Measurements from ENCODE around the gene RPS6KL1.

RPS6KL1 gene

GRCh38 chr14:74881431-74882102 lies 41.5 kb downstream of the RPS6KL1 start, which contains the start of gene DLST:
TSS of gene DLST (plus strand) at chr14:74881916. CDS start at chr14:74881954, 38 bp downstream.
- DNase-seq: peak; percentile 89

- no peak for DNase-seq
Measured at GRCh38 chr14:74879427-74880182, 43.5 kb downstream of the RPS6KL1 start.

DNA sequence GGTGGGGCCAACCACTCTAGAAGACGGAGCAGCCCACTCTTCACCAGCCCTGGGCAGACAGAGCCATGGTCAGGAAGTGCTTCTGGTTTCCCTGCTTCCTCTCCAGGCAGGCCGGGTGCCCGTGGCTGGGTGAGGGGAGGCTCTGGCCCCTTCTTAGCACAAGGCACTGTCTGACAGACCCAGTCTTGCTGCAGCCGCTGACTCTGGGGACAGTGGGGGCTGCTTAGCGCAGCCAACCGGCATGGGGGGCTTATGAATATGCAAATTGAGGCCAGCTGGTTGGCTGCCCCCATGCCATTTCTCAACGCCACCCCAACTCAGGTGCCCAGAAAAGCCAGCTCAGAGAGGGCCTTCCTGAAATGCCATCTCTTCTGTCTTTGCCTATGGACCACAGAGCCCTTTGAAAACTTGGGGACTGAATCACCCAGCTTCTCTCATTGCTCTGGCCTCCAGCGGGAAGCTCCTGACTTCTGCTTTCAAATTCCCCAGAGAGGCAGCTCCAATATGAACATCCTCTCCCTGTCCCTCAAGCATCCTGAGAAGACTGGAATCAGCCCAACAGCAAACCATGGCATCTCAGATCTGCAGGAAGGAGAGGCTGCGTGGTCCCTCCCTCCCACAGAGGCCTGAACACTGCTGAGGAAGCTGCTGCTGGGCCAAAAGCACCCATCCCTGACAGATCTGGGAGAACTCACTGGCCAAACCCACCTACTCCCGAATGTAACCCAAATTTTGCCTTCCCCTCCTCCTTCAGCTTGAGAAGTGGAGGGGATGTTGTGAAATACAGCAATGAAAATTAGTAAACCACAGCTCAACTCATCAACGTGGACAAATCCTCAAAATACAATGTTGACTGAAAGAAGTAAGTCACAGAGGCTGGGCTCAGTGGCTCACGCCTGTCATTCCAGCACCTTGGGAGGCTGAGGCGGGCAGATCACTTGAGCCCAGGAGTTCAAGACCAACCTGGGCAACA lies 46.8 kb downstream of the RPS6KL1 start, which contains the start of gene PROX2:
Gene PROX2 (minus strand): TSS at position 205 of the 973 bp plus-strand sequence. CDS start 12,311 bp downstream, outside the sequence.
- peak; percentile 29 for DNase-seq

- no peak for DNase-seq
Measured at GRCh38 chr14:74875204-74875603, 47.9 kb downstream of the RPS6KL1 start.

DNA sequence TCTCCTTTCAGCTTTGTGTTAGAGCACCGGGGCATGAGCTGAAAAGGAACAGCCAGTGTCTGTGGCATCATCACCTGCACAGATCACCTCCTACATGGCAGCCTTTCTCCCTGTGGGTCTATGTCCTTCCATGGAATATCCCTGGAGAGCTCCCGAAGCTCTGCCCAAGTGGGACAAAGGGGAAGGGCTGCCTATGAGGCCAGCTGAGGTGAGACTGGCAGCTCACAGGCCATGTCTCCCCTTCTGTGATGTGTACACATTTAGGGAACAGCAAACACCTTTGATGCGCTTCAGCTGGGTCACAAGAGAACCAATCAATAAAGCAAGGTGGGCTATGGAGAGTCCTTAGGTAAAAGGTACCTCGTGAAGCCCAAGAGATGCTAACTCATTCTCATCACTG lies 51.2 kb downstream of the RPS6KL1 start:
- DNase-seq: no peak

DNA sequence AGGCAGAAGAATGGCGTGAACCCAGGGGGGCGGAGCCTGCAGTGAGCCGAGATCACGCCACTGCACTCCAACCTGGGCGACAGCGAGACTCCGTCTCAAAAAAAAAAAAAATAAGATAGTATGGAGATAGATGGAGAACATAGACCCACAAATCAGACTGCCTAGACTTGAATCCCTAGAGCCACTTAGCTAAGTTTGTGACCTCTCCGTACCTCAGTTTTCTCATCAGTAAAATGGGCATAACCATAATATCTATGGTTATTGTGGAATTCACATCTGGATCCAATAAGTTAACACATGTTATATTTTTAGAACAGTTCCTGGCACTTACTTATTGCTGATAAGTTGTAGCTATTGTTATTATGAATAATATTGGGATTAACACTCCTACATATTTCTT lies 54.3 kb downstream of the RPS6KL1 start:
- DNase-seq: no peak

- peak; percentile 49 for DNase-seq
Measured at GRCh38 chr14:74867673-74868072, 55.4 kb downstream of the RPS6KL1 start.

GRCh38 chr14:74866708-74867389 lies 56.2 kb downstream of the RPS6KL1 start:
- DNase-seq: no peak

- no peak for DNase-seq
Measured at GRCh38 chr14:74865156-74865555, 57.9 kb downstream of the RPS6KL1 start.

DNA sequence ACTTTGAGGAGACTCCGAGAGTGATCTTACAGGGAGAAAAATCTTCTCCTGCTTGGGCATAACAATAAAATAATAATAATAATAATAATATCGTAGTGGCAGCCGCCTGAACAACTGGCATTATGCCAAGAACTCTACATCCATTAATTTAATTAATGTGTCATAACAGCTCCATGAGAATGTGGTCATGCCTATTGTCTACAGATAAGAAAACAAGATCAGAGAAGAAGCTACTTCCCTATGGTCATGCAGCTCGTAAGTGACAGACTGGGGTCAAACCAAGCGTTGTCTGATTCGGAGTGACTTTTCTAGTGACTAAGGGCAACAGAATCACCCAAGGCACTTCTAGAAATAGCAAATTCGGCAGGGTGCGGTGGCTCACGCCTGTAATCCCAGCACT lies 58.9 kb downstream of the RPS6KL1 start:
- no peak for DNase-seq

DNA sequence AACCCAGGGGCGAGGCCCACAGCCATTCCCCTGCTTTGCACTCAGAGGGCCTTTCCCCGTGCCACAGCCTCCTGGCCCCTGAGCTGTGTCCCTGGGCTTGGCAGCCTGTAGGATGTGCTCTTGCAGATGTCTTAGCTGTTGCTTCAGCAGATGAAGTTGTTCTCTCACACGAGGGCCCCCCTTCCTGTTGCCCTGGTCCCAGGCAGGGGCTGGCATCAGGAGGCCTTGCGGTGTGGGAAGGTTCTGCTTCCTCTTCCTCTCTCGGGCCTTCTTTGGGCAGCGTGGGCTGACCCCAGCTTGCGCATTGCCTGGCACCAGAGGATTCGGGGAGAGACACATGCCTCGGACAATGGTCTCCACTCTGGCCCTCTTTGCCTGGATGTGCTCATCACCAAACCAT lies 59.8 kb downstream of the RPS6KL1 start:
- no peak for DNase-seq

GRCh38 chr14:74861734-74862090 lies 61.3 kb downstream of the RPS6KL1 start:
- no peak for DNase-seq

DNA sequence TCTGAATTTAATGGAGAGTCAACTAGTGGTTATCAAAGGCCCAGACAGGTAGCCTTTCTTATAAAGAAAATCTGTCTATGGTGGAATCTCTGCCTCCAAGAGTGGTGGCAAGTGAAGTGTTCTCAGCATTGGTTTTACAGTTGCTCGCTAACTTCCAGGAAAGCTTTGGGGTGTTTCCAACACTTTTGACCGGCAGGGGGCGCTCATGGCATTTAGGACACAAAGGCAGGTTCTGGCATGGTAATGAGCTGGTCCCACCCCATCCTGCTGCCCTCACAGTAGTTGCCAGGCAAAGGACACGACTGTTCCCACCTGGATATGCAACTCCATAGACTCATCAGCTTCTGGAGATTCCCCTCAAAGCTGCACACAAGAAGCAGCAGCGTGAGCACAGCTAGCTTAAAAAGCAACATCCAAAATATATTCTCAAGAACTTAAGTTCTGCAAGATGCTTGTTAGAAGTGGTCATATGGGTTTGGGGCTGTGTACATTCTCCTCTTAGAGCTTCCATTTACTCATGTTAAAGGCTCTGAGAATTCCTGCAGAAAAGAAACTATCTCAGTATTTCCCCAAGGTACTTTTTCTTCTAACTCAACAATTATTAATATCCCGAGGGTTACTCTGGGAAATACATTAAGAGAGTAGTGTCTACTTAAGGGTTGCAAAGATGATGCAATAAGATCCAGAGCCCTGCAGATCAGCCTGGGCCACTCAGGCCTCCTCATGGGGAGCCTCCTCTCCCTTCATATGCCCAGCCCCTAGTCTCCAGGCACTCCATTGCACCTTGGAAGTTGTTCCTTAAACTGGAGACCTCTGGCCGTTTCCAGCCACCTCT lies 61.9 kb downstream of the RPS6KL1 start:
- DNase-seq: peak; percentile 85

- DNase-seq: no peak
Measured at GRCh38 chr14:74859757-74860552, 63.1 kb downstream of the RPS6KL1 start.

- no peak for DNase-seq
Measured at GRCh38 chr14:74858022-74858421, 65.0 kb downstream of the RPS6KL1 start.

- DNase-seq: no peak
Measured at GRCh38 chr14:74856366-74856765, 66.7 kb downstream of the RPS6KL1 start.

DNA sequence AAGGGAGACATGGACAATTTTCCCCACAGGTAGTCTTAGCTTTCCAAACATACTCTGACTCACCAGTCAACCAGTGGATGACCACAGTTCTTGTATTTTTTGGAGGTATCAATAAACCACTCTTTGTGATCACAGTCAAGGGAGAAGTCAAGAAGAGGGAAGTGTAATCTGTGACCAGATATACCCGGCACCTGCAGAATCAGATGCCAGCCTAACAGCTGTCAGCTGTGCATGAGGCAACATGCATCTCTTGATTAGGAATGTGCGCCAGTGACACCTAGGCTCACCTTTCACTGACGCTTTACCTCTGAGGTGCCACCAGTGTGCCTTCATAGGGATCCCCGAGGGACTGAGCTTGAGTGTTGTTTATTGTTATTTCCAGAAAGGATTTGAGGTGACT lies 67.1 kb downstream of the RPS6KL1 start:
- DNase-seq: no peak

- DNase-seq: no peak
Measured at GRCh38 chr14:74855021-74855420, 68.0 kb downstream of the RPS6KL1 start.
